Astrocyte (in vitro differentiated cells and primary cell): ENCODE results near the gene GLP2R.

Experiments
- CTCF ChIP-seq: IDR thresholded peaks from 2 replicates; pipeline ENCODE4 v1.5.1; 2011; ENCODE audit warnings: low read depth, mild to moderate bottlenecking, inconsistent platforms, low read length, moderate library complexity; ENCODE audit not compliant: insufficient read depth
- EZH2 ChIP-seq: IDR thresholded peaks from 2 replicates; pipeline ENCODE4 v1.6.1; 2012; ENCODE audit warnings: mild to moderate bottlenecking, low read length, inconsistent platforms; ENCODE audit not compliant: insufficient read depth

GRCh38 chr17:9887508-9887907, 61.8 kb downstream of the GLP2R start:
- TF ChIP-seq CTCF (no peak), EZH2 (no peak)
